AG04449 (cell line): ENCODE data around the gene TCAP.

Experiments
- CTCF ChIA-PET: fragments of 350-600 bp; formaldehyde crosslinking; extraction: SDS; loops from one replicate; lab custom pipeline; 2021; ENCODE audit warnings: antibody characterized with exemption; lab: Yijun Ruan, JAX
- POLR2A ChIA-PET: fragments of 400-600, 350-600 bp; formaldehyde crosslinking; extraction: SDS; loops from one replicate; lab custom pipeline; 2020; ENCODE audit warnings: antibody characterized with exemption, inconsistent platforms; lab: Yijun Ruan, JAX
- DNase-seq: peaks from one replicate; pipeline ENCODE4 v3.0.0-alpha.2; 2010; ENCODE audit warnings: low read depth, low spot score
- H3K4me3 ChIP-seq: 2 replicates; pipeline ENCODE4 v1.5.1; 2011; ENCODE audit warnings: low read depth, mild to moderate bottlenecking, control low read depth, low read length
- CTCF ChIP-seq: IDR thresholded peaks from one replicate; pipeline ENCODE4 v1.5.1; 2011; ENCODE audit warnings: mild to moderate bottlenecking, moderate library complexity, low read length, control low read depth, inconsistent platforms; ENCODE audit not compliant: insufficient read depth; ENCODE audit errors: missing control alignments

TCAP gene

DNA sequence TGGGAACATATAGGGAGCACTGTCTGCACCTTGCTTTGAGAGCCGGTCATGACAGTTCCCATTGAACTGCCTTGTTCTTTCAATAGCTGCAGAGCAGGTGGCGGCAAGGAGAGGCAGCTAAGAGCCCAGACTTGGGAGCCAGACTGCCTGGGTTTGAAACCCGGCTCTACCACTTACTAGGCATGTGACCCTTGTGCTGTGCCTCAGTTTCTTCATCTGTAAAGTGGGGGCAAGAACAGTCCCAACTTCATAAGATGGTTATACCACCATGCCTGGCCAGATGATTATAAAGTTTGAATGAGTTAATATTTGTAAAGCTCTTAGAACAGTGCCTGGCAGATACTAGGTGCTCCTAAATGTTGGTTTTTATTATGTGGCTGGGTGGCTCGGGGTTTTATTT is 49.1 kb downstream of the TCAP start:
- H3K4me3 ChIP-seq = no peak overlapping the region
- TF ChIP-seq CTCF = no peak
- ChIA-PET POLR2A (no interaction called here), CTCF (interaction anchor here (0.8 to 4.1 kb wide), 5 partner anchors 9 to 93 kb away, joined by 3 to 28 read pairs (median 4); partner anchors contain the start of genes ERBB2 and MIEN1)
- no peak for DNase-seq

GRCh38 chr17:39715375-39716072 is 50.4 kb downstream of the TCAP start:
- TF ChIP-seq CTCF = no peak
- POLR2A ChIA-PET = no interaction called here
- H3K4me3 ChIP-seq = no peak overlapping the region
- CTCF ChIA-PET = interaction anchor here (1.2 to 4.1 kb wide), 3 partner anchors 10 to 17 kb away, joined by 3 to 28 read pairs (median 5); partner anchors contain the start of gene MIEN1
- no peak for DNase-seq
